Adipose tissue (tissue), 3 donors: ENCODE data around the gene ZBTB7A. TPM values are rescaled to one million over a fixed set of nuclear protein-coding genes. Genes with fewer than 3 reads are reported as not detected.
A peak's percentile ranks its signal among the peaks of the same experiment; 100 is the strongest.

Experiments used
- H3K27ac ChIP-seq: one replicate; pipeline ENCODE4 v1.5.1; 2013; ENCODE audit warnings: low read depth, low read length
- WGBS, 3 donors: extraction: QIAGEN DNeasy Blood & Tissue Kit; methylation state at CpG; one replicate each; pipeline ENCODE4 v1.1.7; 2013; 5-methylcytosine and 5-hydroxymethylcytosine counted together
- polyA plus RNA-seq, 3 donors: library from polyadenylated mRNA; stranded (reverse); fragments of 200-250 nt; gene quantifications; one replicate each; pipeline ENCODE4 v1.2.3, GENCODE V29; 2013
- donor health status: healthy with polysubstance abuse.
- donor health status: Bipolar disorder and iron deficiency.
- donor health status: healthy.

The ZBTB7A gene
- polyA plus RNA-seq, 3 donors: 7.4 to 21.9 (median 10.8) TPM

- 82 to 86% (median 86%) methylated on average over 7 of the region's 7 CpGs for WGBS, 3 donors
Measured at GRCh38 chr19:4046362-4046691, 20.4 kb downstream of the ZBTB7A start.

DNA sequence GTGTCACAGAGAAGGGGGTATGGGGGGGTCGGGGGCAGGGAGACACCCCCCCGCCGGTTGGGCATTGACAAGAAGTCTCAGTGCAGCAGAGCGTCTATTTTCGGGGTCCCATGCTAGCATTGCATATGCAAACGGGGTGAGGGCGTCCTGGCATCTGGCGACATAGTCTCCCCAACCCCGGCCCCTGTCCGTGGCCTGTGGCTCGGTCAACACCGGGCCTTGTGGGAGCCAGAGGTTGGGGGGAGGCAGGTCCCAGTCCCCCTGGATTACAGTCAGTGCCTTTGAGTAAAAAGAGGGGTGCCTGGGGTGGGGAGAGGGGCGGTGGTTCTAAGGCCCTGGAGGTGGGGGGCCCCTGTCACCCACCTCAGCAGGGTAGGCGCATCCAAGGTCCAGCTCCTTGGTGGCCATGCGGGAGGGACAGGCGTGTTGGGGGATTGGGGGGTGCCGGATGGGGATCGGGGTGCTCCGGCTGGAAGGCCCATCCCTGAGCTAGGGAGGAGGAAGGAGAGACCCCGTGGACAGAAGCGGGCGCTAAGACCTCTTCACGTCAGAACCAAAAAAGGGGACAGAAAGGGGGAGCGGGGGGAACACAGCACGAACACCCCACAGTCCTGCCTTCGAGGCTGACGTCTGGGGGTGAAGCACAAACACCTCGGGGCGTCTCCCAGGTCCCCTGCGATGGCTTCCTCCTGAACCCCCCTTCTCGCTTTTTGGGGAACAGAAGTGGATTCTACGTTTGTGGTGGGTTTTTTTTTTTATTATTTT is 20.9 kb downstream of the ZBTB7A start:
- no peak overlapping the region for H3K27ac ChIP-seq
- WGBS, 3 donors: 87 to 90% (median 90%) methylated on average over 30 to 32 of the region's 32 CpGs

More at GRCh38 chr19:4046362-4046691, 20.4 kb downstream of the ZBTB7A start:
- H3K27ac ChIP-seq: no peak overlapping the region

DNA sequence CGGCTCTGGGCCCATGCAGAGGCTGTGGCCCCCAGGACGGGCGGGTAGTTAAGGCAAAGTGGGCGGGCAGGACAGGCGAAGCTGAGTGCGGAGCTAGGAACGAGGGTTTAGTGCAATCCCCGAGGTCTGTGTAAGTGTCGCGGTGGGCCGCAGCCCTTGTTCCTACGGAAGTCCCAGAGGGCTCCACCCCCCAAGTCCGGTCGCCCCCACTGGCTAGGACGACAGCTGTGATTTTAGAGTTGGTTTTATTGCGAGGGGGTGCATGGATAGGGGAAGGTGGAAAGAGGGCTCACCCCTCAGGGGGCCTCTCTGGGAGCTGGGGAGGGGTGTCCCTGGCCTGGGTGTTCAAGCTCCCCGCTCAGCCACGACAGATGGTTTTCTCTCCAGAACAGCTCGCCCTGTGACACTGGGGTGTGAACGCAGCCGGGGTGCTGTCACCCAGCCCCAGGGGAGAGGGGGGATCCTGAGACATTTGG is 21.7 kb downstream of the ZBTB7A start:
- no peak overlapping the region for H3K27ac ChIP-seq
- WGBS, 3 donors: 77 to 79% (median 78%) methylated on average over 19 to 21 of the region's 21 CpGs

GRCh38 chr19:4043966-4044715 is 22.6 kb downstream of the ZBTB7A start:
- 84 to 91% (median 86%) methylated on average over 31 of the region's 31 CpGs for WGBS, 3 donors
- H3K27ac ChIP-seq: no peak overlapping the region

- 69 to 85% (median 71%) methylated on average over 11 of the region's 11 CpGs for WGBS, 3 donors
- H3K27ac ChIP-seq: no peak overlapping the region
Measured at GRCh38 chr19:4043401-4043800, 23.3 kb downstream of the ZBTB7A start.

DNA sequence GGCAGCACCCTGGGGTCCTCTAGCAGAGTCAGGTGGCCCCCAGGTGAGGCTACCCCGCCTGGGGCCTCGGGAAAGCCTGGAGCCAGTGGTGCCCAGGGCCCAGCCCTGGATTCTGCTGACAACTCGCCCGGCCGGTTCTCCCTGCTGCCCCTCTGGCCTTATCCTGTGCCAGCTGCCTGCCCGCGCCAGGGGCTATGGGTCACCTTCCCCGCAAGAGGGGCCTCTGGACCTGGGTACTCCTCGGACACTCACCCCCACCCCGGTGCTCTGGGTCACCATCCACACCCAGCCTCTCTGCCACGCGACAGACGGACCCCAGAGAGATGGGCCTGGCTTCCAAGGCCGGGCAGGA is 24.0 kb downstream of the ZBTB7A start:
- H3K27ac ChIP-seq: no peak overlapping the region
- 21 to 77% (median 71%) methylated on average over 14 of the region's 14 CpGs for WGBS, 3 donors

DNA sequence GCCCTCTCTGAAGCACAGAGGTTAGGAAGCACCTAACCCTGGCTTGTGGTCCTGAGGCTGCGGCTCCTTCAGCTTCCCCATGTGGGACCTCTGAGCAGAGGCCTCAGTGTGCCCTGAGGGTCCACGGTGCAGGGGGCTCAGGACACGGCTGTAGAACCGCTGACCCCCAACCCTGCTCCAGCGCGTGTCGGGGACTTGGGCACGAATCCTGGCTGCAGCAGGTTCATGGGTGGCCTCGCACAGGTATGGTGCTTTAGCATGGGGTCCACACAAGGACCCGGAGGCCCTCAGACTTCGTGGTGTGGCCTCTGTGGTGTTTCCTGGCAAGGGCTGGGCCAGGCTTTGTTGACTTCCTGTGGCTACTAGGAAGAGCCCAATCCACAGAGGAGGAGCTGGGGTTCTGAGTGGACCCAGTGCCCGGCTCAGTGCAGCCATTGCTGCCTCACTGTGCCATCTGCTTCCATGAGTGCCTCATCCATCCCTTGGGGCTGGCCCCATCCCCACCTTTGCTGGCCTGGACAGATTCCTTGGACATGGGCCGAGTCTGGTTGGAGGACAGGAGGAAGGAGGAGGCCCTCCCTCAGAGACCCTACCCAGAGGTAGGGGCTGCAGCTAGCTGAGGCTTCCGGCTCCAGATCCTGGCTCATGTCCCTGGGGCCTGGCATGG is 24.5 kb downstream of the ZBTB7A start:
- H3K27ac ChIP-seq: no peak overlapping the region
- 72 to 85% (median 79%) methylated on average over 14 of the region's 14 CpGs for WGBS, 3 donors

GRCh38 chr19:4038661-4039423 is 27.9 kb downstream of the ZBTB7A start:
- peak overlapping the region; percentile 35 for H3K27ac ChIP-seq
- 78 to 87% (median 86%) methylated on average over 40 of the region's 40 CpGs for WGBS, 3 donors

DNA sequence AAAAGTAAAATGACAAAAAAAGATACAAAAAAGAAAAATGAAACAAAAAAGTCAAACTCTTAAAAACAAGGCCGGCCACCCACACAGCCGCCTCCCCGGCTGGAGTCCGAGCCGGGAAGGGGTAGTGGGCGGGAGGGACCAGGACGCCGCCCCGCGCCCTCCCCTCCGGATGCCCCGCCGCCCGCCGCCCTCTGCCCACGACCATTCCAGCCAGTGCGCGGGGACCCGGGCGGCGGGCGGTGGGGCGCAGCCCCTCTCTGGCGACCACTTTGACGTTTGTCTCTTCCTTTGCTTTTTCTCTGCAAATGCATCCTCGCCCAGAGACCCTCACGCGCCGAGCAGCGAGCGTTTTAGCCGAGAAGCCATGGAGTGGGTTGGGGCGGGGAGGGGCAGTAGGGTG is 28.6 kb downstream of the ZBTB7A start:
- H3K27ac ChIP-seq: no peak overlapping the region
- 89 to 92% (median 90%) methylated on average over 26 to 33 of the region's 33 CpGs for WGBS, 3 donors

- WGBS, 3 donors: 93 to 95% (median 95%) methylated on average over 50 to 54 of the region's 54 CpGs
- no peak overlapping the region for H3K27ac ChIP-seq
Measured at GRCh38 chr19:4037301-4037949, 29.3 kb downstream of the ZBTB7A start.

GRCh38 chr19:4036576-4037300 is 30.0 kb downstream of the ZBTB7A start:
- no peak overlapping the region for H3K27ac ChIP-seq
- WGBS, 3 donors: 93% methylated on average over 24 to 25 of the region's 25 CpGs

GRCh38 chr19:4035582-4035981 is 31.1 kb downstream of the ZBTB7A start:
- WGBS, 3 donors: 87 to 91% (median 88%) methylated on average over 10 of the region's 10 CpGs
- H3K27ac ChIP-seq: no peak overlapping the region

- no peak overlapping the region for H3K27ac ChIP-seq
- 81 to 86% (median 83%) methylated on average over 16 to 19 of the region's 19 CpGs for WGBS, 3 donors
Measured at GRCh38 chr19:4035018-4035566, 31.6 kb downstream of the ZBTB7A start.

- H3K27ac ChIP-seq: no peak overlapping the region
Measured at GRCh38 chr19:4034048-4035017, 32.4 kb downstream of the ZBTB7A start.

DNA sequence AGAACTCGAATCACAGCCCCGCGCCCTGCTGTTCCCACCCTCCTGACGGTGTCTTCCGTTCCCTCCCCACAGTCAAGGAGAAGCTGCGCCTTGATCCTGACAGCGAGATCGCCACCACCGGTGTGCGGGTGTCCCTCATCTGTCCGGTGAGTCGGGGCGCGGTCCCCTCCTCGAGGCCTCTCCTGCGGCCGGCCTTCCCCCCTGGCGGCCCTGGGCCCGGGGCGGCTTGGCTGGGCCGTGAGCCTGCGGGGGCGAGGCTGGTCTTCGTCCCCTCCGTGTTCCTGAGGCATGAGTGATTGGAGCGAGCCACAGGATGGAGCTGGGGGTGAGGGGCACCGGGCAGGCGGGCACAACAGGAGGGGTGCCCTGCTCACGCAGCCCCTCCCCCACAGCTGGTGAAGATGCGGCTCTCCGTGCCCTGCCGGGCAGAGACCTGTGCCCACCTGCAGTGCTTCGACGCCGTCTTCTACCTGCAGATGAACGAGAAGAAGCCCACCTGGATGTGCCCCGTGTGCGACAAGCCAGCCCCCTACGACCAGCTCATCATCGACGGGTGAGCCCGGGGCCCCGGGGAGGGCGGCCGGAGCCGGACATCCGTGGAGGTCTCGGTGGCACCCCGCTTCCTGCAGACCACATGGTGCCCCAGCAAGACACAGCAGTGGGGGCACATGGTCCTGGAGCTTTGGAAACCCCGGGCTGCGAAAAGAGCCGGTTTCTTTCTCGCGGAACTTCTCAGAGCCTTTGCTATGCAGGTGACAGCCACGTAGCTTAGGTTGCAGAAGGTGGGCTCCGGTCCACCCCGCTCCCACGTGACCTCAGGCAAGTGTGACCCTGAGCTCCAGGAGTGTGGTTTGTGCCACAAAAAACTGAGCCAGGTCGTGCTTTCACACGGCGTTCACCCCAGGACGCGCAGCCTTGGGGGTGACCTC is 33.4 kb downstream of the ZBTB7A start:
- WGBS, 3 donors: 89 to 91% (median 89%) methylated on average over 55 to 62 of the region's 63 CpGs

More at GRCh38 chr19:4034048-4035017, 32.4 kb downstream of the ZBTB7A start:
- WGBS, 3 donors: 83 to 89% (median 88%) methylated on average over 32 to 34 of the region's 34 CpGs

More for the DNA sequence above, 33.4 kb downstream of the ZBTB7A start:
- H3K27ac ChIP-seq: no peak overlapping the region
